ENCODE results near the gene KIF27.
"Not testable (repeated sequence)": the region's sequence is repeated elsewhere in the genome, so short reads cannot be mapped to it uniquely, and the experiment has no call there.

- not testable (repeated sequence) for TF ChIP-seq EZH2 (IDR thresholded peaks at IDR 0.05; ENCODE audit: borderline replicate concordance, low read depth, low read length, severe bottlenecking); CTCF (IDR thresholded peaks at IDR 0.05; ENCODE audit: borderline replicate concordance, extremely low read depth, low read length, poor library complexity, severe bottlenecking)
Measured at GRCh38 chr9:83875559-83875958, 45.7 kb downstream of the KIF27 start.
